HepG2 (cell line): ENCODE measurements around the gene SRRT. TPM values are rescaled to one million over a fixed set of nuclear protein-coding genes. Genes with fewer than 3 reads are reported as not detected.

ENCODE experiments used
- DPF2 ChIP-seq: sonication (generic); formaldehyde crosslinking; IDR thresholded peaks from 2 replicates; pipeline ENCODE4 v1.4.0; 2020; ENCODE audit warnings: mild to moderate bottlenecking, low read depth, missing genetic modification reagents, borderline replicate concordance
- HNRNPL ChIP-seq: fragments of 200-400 bp; formaldehyde crosslinking; IDR thresholded peaks from 2 replicates; pipeline ENCODE4 v1.6.1; 2017; ENCODE audit warnings: mild to moderate bottlenecking, low read depth, low read length
- MYNN ChIP-seq: sonication (generic); formaldehyde crosslinking; IDR thresholded peaks from 2 replicates; pipeline ENCODE4 v1.4.0; 2020; ENCODE audit warnings: mild to moderate bottlenecking, low read depth, missing genetic modification reagents
- NFRKB ChIP-seq: fragments of 450-650 bp; IDR thresholded peaks from 2 replicates; pipeline ENCODE4 v1.6.1; 2017
- NR0B2 ChIP-seq: sonication (generic); formaldehyde crosslinking; IDR thresholded peaks from 2 replicates; pipeline ENCODE4 v1.4.0; 2020; ENCODE audit warnings: mild to moderate bottlenecking, missing genetic modification reagents
- PHF21A ChIP-seq: sonication (generic); formaldehyde crosslinking; IDR thresholded peaks from 2 replicates; pipeline ENCODE4 v1.5.0; 2020; ENCODE audit warnings: mild to moderate bottlenecking, missing genetic modification reagents
- RAD51 ChIP-seq: fragments of 450-650 bp; IDR thresholded peaks from 2 replicates; pipeline ENCODE4 v1.6.1; 2016; ENCODE audit warnings: borderline replicate concordance
- ZBTB4 ChIP-seq: sonication (generic); formaldehyde crosslinking; IDR thresholded peaks from 2 replicates; pipeline ENCODE4 v1.4.0; 2020; ENCODE audit warnings: missing genetic modification reagents, mild to moderate bottlenecking, borderline replicate concordance
- ZBTB8A ChIP-seq: sonication (generic); formaldehyde crosslinking; IDR thresholded peaks from 2 replicates; pipeline ENCODE4 v1.4.0; 2020; ENCODE audit warnings: mild to moderate bottlenecking, low read depth, missing genetic modification reagents, borderline replicate concordance
- ZFP41 ChIP-seq: sonication (generic); formaldehyde crosslinking; IDR thresholded peaks from 2 replicates; pipeline ENCODE4 v1.4.0; 2020; ENCODE audit warnings: mild to moderate bottlenecking, missing genetic modification reagents, borderline replicate concordance
- polyA plus RNA-seq, 8 experiments: library from polyadenylated mRNA; depleted of rRNA in 3 of 8; stranded (reverse) in 7 of 8; unstranded in 1 of 8; fragments of >200 nt; fragmentation: Illumina TruSeq in 4 of 8; extraction: Trizol in 4 of 8; gene quantifications; 2 replicates each; pipeline versions ENCODE4 v1.2.1 to v1.2.3, GENCODE V29; 2011 to 2016; ENCODE audit warnings: low read depth in 4 of 8, missing spikeins in 1 of 8, mixed read lengths in 1 of 8; ENCODE audit not compliant: insufficient read depth in 1 of 8
- total RNA-seq, 5 experiments: library from RNA; depleted of rRNA; stranded (reverse); fragments of >200 nt; fragmentation: Illumina TruSeq; extraction: Trizol; gene quantifications; 2 replicates each; pipeline ENCODE4 v1.2.3, GENCODE V29; 2016; ENCODE audit warnings: low read depth in 1 of 5
- TF ChIP-seq, protein P1 (sequence below): sonication (generic); formaldehyde crosslinking; IDR thresholded peaks from 2 replicates; pipeline ENCODE4 v1.8.1; 2023; ENCODE audit warnings: missing genetic modification reagents, mild to moderate bottlenecking, borderline replicate concordance
- TF ChIP-seq, protein P2 (sequence below): sonication (generic); formaldehyde crosslinking; IDR thresholded peaks from 2 replicates; pipeline ENCODE4 v1.8.0; 2022; ENCODE audit warnings: mild to moderate bottlenecking, missing genetic modification reagents, borderline replicate concordance
- TF ChIP-seq, protein P3 (sequence below): sonication (generic); formaldehyde crosslinking; IDR thresholded peaks from 2 replicates; pipeline ENCODE4 v1.4.0; 2020; ENCODE audit warnings: mild to moderate bottlenecking, missing genetic modification reagents
- TF ChIP-seq, protein P4 (sequence below): IDR thresholded peaks from 2 replicates; pipeline ENCODE4 v1.6.1; 2016; ENCODE audit warnings: mild to moderate bottlenecking

SRRT gene
- total and polyA plus RNA-seq, 2 of the 13 experiments (the other 11 are each of a cell fraction or from before 2014, with no cell fraction given), result 26.2 to 106 TPM

DNA sequence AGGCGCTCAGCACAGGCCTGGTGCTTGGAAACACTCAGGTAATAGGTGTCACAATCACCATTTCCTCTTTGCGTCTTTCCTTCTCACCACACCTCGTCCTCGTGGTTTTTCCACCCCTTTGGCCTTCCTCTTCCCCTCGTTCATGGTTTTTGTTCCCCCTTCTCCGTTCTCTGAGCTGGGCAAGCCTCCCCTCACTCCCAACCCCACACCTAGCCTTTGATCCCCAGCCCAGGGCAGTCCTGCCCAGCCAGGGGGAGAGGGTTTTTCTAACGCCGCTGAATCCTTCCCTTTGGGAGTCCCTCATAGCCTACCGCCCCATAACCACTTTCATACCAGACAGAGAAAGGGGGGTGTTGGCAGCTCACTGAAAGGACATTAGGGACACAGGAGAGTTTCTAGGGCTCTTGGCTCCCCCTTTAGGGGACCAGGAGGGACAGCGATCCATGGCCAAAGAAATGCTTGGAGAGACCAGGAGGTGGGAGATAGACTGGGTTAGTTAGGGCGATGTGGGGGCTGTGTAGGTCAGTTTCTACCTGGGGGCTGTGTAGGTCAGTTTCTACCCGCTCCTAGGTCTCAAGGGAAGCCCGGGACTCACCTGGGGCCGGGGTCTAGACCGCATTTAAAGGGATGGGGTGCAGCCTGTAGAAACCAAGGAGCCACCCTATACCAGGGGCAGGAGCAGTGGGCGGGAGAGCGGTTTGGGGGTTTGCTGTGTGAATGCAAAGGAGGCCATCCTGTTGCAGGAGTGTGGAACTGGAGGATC, 49.0 kb upstream of the SRRT start (continued):
- TF ChIP-seq, protein P1, sequence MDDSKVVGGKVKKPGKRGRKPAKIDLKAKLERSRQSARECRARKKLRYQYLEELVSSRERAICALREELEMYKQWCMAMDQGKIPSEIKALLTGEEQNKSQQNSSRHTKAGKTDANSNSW (CRISPR knock-in tag), result no peak
- no peak for TF ChIP-seq ZBTB4 (CRISPR knock-in tag)
- TF ChIP-seq, protein P2, sequence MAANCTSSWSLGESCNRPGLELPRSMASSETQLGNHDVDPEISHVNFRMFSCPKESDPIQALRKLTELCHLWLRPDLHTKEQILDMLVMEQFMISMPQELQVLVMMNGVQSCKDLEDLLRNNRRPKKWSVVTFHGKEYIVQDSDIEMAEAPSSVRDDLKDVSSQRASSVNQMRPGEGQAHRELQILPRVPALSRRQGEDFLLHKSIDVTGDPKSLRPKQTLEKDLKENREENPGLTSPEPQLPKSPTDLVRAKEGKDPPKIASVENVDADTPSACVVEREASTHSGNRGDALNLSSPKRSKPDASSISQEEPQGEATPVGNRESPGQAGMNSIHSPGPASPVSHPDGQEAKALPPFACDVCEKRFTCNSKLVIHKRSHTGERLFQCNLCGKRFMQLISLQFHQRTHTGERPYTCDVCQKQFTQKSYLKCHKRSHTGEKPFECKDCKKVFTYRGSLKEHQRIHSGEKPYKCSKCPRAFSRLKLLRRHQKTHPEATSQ, result 0 out of 2 replicates have a peak, but pooled peaks have one; percentile 38
- TF ChIP-seq, protein P3, sequence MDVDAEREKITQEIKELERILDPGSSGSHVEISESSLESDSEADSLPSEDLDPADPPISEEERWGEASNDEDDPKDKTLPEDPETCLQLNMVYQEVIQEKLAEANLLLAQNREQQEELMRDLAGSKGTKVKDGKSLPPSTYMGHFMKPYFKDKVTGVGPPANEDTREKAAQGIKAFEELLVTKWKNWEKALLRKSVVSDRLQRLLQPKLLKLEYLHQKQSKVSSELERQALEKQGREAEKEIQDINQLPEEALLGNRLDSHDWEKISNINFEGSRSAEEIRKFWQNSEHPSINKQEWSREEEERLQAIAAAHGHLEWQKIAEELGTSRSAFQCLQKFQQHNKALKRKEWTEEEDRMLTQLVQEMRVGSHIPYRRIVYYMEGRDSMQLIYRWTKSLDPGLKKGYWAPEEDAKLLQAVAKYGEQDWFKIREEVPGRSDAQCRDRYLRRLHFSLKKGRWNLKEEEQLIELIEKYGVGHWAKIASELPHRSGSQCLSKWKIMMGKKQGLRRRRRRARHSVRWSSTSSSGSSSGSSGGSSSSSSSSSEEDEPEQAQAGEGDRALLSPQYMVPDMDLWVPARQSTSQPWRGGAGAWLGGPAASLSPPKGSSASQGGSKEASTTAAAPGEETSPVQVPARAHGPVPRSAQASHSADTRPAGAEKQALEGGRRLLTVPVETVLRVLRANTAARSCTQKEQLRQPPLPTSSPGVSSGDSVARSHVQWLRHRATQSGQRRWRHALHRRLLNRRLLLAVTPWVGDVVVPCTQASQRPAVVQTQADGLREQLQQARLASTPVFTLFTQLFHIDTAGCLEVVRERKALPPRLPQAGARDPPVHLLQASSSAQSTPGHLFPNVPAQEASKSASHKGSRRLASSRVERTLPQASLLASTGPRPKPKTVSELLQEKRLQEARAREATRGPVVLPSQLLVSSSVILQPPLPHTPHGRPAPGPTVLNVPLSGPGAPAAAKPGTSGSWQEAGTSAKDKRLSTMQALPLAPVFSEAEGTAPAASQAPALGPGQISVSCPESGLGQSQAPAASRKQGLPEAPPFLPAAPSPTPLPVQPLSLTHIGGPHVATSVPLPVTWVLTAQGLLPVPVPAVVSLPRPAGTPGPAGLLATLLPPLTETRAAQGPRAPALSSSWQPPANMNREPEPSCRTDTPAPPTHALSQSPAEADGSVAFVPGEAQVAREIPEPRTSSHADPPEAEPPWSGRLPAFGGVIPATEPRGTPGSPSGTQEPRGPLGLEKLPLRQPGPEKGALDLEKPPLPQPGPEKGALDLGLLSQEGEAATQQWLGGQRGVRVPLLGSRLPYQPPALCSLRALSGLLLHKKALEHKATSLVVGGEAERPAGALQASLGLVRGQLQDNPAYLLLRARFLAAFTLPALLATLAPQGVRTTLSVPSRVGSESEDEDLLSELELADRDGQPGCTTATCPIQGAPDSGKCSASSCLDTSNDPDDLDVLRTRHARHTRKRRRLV (CRISPR knock-in tag), result no peak
- TF ChIP-seq PHF21A (CRISPR knock-in tag), result 0 out of 2 replicates have a peak, but pooled peaks have one; percentile 43
- no peak for TF ChIP-seq NR0B2
- TF ChIP-seq, protein P4, sequence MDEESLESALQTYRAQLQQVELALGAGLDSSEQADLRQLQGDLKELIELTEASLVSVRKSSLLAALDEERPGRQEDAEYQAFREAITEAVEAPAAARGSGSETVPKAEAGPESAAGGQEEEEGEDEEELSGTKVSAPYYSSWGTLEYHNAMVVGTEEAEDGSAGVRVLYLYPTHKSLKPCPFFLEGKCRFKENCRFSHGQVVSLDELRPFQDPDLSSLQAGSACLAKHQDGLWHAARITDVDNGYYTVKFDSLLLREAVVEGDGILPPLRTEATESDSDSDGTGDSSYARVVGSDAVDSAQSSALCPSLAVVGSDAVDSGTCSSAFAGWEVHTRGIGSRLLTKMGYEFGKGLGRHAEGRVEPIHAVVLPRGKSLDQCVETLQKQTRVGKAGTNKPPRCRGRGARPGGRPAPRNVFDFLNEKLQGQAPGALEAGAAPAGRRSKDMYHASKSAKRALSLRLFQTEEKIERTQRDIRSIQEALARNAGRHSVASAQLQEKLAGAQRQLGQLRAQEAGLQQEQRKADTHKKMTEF (CRISPR knock-in tag), result no peak
- no peak for TF ChIP-seq ZBTB8A (CRISPR knock-in tag)
- no peak for TF ChIP-seq MYNN
- no peak for TF ChIP-seq ZFP41 (CRISPR knock-in tag)
- no peak for TF ChIP-seq DPF2
- no peak for TF ChIP-seq HNRNPL
- TF ChIP-seq NFRKB, result no peak
- no peak for TF ChIP-seq RAD51
